SK-N-SH (cell line): Measurements from ENCODE around the gene TGM5. TPM values are rescaled to one million over a fixed set of nuclear protein-coding genes. Genes with fewer than 3 reads are reported as not detected.
"Not testable (repeated sequence)": the region's sequence is repeated elsewhere in the genome, so short reads cannot be mapped to it uniquely, and the experiment has no call there.

Experiments
- CTCF ChIA-PET: fragments of 300-600, 350-600 bp; formaldehyde crosslinking; extraction: SDS; loops from one replicate; lab custom pipeline; 2021; lab: Yijun Ruan, JAX
- POLR2A ChIA-PET: fragments of 350-600 bp; sonication (Branson Sonifier 250); formaldehyde crosslinking; extraction: SDS; loops from one replicate; lab custom pipeline; 2020; ENCODE audit warnings: antibody characterized with exemption, inconsistent platforms; lab: Yijun Ruan, JAX
- DNase-seq: peaks from one replicate; pipeline ENCODE4 v3.0.0; 2012
- H2AFZ ChIP-seq: fragments of 200-600 bp; sonication (generic); 2 replicates; pipeline ENCODE4 v1.8.1; 2016; ENCODE audit warnings: antibody characterized with exemption, mild to moderate bottlenecking, low read depth
- H3F3A ChIP-seq: fragments of 200-600 bp; sonication (generic); replicated peaks from 2 replicates; pipeline ENCODE3; 2016; ENCODE audit warnings: antibody characterized with exemption, mild to moderate bottlenecking; ENCODE audit not compliant: insufficient read depth
- H3K27ac ChIP-seq, 2 experiments: fragments of 200-500 bp in 1 of 2; fragments of 200-600 bp in 1 of 2; sonication (Bioruptor generic) in 1 of 2; sonication (generic), shearing (Covaris generic) in 1 of 2; 2 replicates each; pipeline versions ENCODE4 v1.5.1 to v1.6.1; 2014 to 2016; ENCODE audit warnings: low read depth in 2 of 2, inconsistent platforms in 1 of 2, low read length in 1 of 2, mild to moderate bottlenecking in 1 of 2, mixed read lengths in 1 of 2
- H3K27me3 ChIP-seq: fragments of 200-600 bp; sonication (generic), shearing (Covaris generic); 2 replicates; pipeline ENCODE4 v1.6.1; 2016; ENCODE audit warnings: mixed run types; ENCODE audit not compliant: insufficient read depth
- H3K36me3 ChIP-seq, 2 experiments: fragments of 200-500 bp in 1 of 2; fragments of 200-600 bp in 1 of 2; sonication (Bioruptor generic) in 1 of 2; sonication (generic) in 1 of 2; replicated peaks in 1 of 2; 2 replicates each; pipeline versions ENCODE3 to v1.5.1; 2014 to 2016; ENCODE audit warnings: low read length in 1 of 2, mild to moderate bottlenecking in 1 of 2; ENCODE audit not compliant: insufficient read depth in 2 of 2, control insufficient read depth in 1 of 2
- H3K4me1 ChIP-seq, 2 experiments: fragments of 200-500 bp in 1 of 2; fragments of 200-600 bp in 1 of 2; sonication (Bioruptor generic) in 1 of 2; sonication (generic), shearing (Covaris generic) in 1 of 2; 2 replicates each; pipeline versions ENCODE4 v1.5.1 to v1.6.1; 2014 to 2016; ENCODE audit warnings: low read depth in 1 of 2, low read length in 1 of 2, mixed run types in 1 of 2; ENCODE audit not compliant: insufficient read depth in 2 of 2, control insufficient read depth in 1 of 2
- H3K4me2 ChIP-seq: fragments of 200-600 bp; sonication (generic), shearing (Covaris generic); 2 replicates; pipeline ENCODE4 v1.6.1; 2017; ENCODE audit warnings: mixed run types
- H3K4me3 ChIP-seq, 2 experiments: fragments of 200-500 bp in 1 of 2; fragments of 200-600 bp in 1 of 2; sonication (Bioruptor generic) in 1 of 2; sonication (generic), shearing (Covaris generic) in 1 of 2; 2 replicates each; pipeline versions ENCODE4 v1.5.1 to v1.8.1; 2014 to 2016; ENCODE audit warnings: low read depth in 2 of 2, inconsistent platforms in 1 of 2, low read length in 1 of 2, mild to moderate bottlenecking in 1 of 2, mixed read lengths in 1 of 2, moderate library complexity in 1 of 2
- H3K79me2 ChIP-seq: fragments of 200-600 bp; sonication (generic); 2 replicates; pipeline ENCODE4 v1.8.1; 2017; ENCODE audit warnings: mild to moderate bottlenecking; ENCODE audit not compliant: insufficient read depth
- H3K9ac ChIP-seq: fragments of 200-600 bp; sonication (generic); 2 replicates; pipeline ENCODE4 v1.6.1; 2017; ENCODE audit warnings: mixed run types
- H3K9me2 ChIP-seq: fragments of 200-600 bp; sonication (generic); 2 replicates; pipeline ENCODE4 v1.6.1; 2017; ENCODE audit warnings: mixed run types
- H3K9me3 ChIP-seq: fragments of 200-600 bp; sonication (generic); 2 replicates; pipeline ENCODE4 v1.6.1; 2017; ENCODE audit warnings: mixed run types, mild to moderate bottlenecking, moderate library complexity
- H4K20me1 ChIP-seq: fragments of 200-600 bp; sonication (generic); 2 replicates; pipeline ENCODE4 v1.6.1; 2017; ENCODE audit warnings: mild to moderate bottlenecking, mixed run types; ENCODE audit not compliant: insufficient read depth
- CHD2 ChIP-seq: fragments of 150-350 bp; IDR thresholded peaks from 2 replicates; pipeline ENCODE4 v1.6.1; 2018; ENCODE audit warnings: low read length; ENCODE audit not compliant: partially characterized antibody
- ELF1 ChIP-seq: IDR thresholded peaks from 2 replicates; pipeline ENCODE4 v1.4.0; 2012
- FOXJ3 ChIP-seq: sonication (generic); formaldehyde crosslinking; IDR thresholded peaks from 2 replicates; pipeline ENCODE4 v1.5.1; 2020; ENCODE audit warnings: mild to moderate bottlenecking, missing genetic modification reagents
- FOXM1 ChIP-seq: IDR thresholded peaks from 2 replicates; pipeline ENCODE4 v1.4.0; 2012; ENCODE audit warnings: low read depth, mild to moderate bottlenecking
- GABPA ChIP-seq: IDR thresholded peaks from 2 replicates; pipeline ENCODE4 v1.4.0; 2012; ENCODE audit warnings: low read depth, mild to moderate bottlenecking
- GATA2 ChIP-seq: sonication (generic); formaldehyde crosslinking; IDR thresholded peaks from 2 replicates; pipeline ENCODE4 v1.5.0; 2020; ENCODE audit warnings: mild to moderate bottlenecking, missing genetic modification reagents
- IRF3 ChIP-seq: fragments of 150-350 bp; IDR thresholded peaks from 2 replicates; pipeline ENCODE4 v1.6.1; 2016; ENCODE audit warnings: mild to moderate bottlenecking, low read depth, low read length
- MAX ChIP-seq: IDR thresholded peaks from 2 replicates; pipeline ENCODE4 v1.4.0; 2012; ENCODE audit warnings: low read depth
- MEF2A ChIP-seq: IDR thresholded peaks from 2 replicates; pipeline ENCODE4 v1.4.0; 2012; ENCODE audit warnings: low read depth, borderline replicate concordance
- NRF1 ChIP-seq: IDR thresholded peaks from 2 replicates; pipeline ENCODE4 v1.6.1; 2012; ENCODE audit warnings: low read depth, mild to moderate bottlenecking, low read length
- PBX3 ChIP-seq: IDR thresholded peaks from 2 replicates; pipeline ENCODE4; 2012
- REST ChIP-seq: IDR thresholded peaks from 2 replicates; pipeline ENCODE4 v1.6.1; 2012; ENCODE audit warnings: mild to moderate bottlenecking, low read depth, low read length, moderate library complexity
- RFX5 ChIP-seq: IDR thresholded peaks from 2 replicates; pipeline ENCODE4 v1.6.1; 2012; ENCODE audit warnings: mild to moderate bottlenecking, improper control_type of control experiment, low read length
- TAF1 ChIP-seq: IDR thresholded peaks from 2 replicates; pipeline ENCODE4 v1.6.1; 2012; ENCODE audit warnings: low read depth, mild to moderate bottlenecking, low read length, moderate library complexity, borderline replicate concordance
- TCF12 ChIP-seq: IDR thresholded peaks from 2 replicates; pipeline ENCODE4 v1.4.0; 2012
- TEAD4 ChIP-seq: IDR thresholded peaks from 2 replicates; pipeline ENCODE4 v1.4.0; 2012; ENCODE audit warnings: mild to moderate bottlenecking, borderline replicate concordance; ENCODE audit not compliant: insufficient read depth
- ZBTB33 ChIP-seq: IDR thresholded peaks from 2 replicates; pipeline ENCODE4 v1.4.0; 2012; ENCODE audit warnings: low read depth, borderline replicate concordance
- WGBS: methylation state at CpG from one replicate; pipeline ENCODE4 v1.1.6; 2017; ENCODE audit warnings: low lambda C conversion rate; 5-methylcytosine and 5-hydroxymethylcytosine counted together
- polyA plus RNA-seq, 3 experiments: library from polyadenylated mRNA; depleted of rRNA; stranded (reverse); fragments of >200 nt; gene quantifications; 2 replicates each; pipeline ENCODE4 v1.2.3, GENCODE V29; 2012

The TGM5 gene
- polyA plus RNA-seq, 1 of the 3 experiments (the other 2 are of a cell fraction): not detected

GRCh38 chr15:43273243-43273642 lies 6.5 kb upstream of the TGM5 start (continued):
- TF ChIP-seq FOXJ3 (no peak), TEAD4 (no peak), GATA2 (CRISPR knock-in tag) (no peak), TCF12 (no peak), IRF3 (no peak), GABPA (no peak), MAX (no peak)

- H3K4me1 ChIP-seq, H3K79me2 ChIP-seq, H2AFZ ChIP-seq, H4K20me1 ChIP-seq, POLR2A ChIA-PET, H3K9me3 ChIP-seq, DNase-seq, H3K36me3 ChIP-seq, H3F3A ChIP-seq, H3K9me2 ChIP-seq, H3K4me2 ChIP-seq, H3K27ac ChIP-seq, H3K9ac ChIP-seq, H3K4me3 ChIP-seq: not testable (repeated sequence)
- H3K27me3 ChIP-seq: peaks cover 15% of the 10 kb centered on the region; the same call in 1 of the 2 replicates
- WGBS: 27% methylated on average over 1 of the region's 1 CpG
- CTCF ChIA-PET: interaction anchor here (2.3 kb wide), 1 partner anchor 13 kb away, joined by 14 read pairs; no protein-coding TSS in a partner anchor
These were observed 5.2 kb upstream of the TGM5 start for GRCh38 chr15:43271908-43272307.

DNA sequence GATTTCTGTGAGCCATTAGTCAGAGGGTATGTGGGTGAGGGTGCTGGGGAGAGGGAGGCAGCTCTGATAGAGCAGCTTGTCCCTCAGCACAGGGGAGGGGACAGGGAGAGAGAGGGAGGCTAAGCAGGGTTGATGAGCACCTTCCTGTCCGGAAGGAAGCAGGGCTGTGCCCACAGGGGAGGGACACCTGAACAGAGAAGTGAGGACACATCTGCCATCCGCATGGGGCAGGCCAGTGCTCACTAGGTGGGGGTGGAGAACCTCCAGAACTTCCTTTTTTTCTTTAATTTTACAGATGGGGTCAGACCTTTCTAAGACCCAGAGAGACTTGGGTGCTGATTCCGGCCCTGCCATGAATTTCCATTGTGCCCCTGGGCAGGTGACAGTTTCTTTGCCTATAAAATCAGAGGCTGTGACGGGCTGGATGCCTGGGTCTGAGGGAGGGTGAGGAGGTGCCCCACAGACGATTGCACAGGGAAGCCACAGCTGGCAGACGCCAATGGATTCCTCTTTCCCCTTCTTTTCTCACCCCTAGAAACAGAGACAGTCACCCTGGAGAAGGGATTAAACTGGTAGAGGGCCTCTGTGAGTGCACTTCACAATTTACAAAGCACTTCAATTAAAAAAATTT lies 4.1 kb upstream of the TGM5 start:
- DNase-seq: no peak
- H3K9me2 ChIP-seq: no peaks in the 10 kb centered on the region
- no peak overlapping the region for H3K4me2 ChIP-seq
- no peak overlapping the region for H3K27ac ChIP-seq
- no peaks in the 10 kb centered on the region for H3F3A ChIP-seq
- no peak overlapping the region for H3K4me3 ChIP-seq
- no peak overlapping the region for H3K9ac ChIP-seq
- POLR2A ChIA-PET: no interaction called here
- CTCF ChIA-PET: interaction anchor here (0.7 to 2.8 kb wide), 4 partner anchors 8 to 85 kb away, joined by 3 to 31 read pairs (median 8); no protein-coding TSS in a partner anchor
- no peaks in the 10 kb centered on the region for H4K20me1 ChIP-seq
- H3K27me3 ChIP-seq: peaks cover 24% of the 10 kb centered on the region; the same call in 1 of the 2 replicates
- H3K4me1 ChIP-seq: no peaks in the 10 kb centered on the region
- H3K79me2 ChIP-seq: no peaks in the 10 kb centered on the region
- H3K36me3 ChIP-seq: no peaks in the 10 kb centered on the region
- 49% methylated on average over 6 of the region's 6 CpGs for WGBS
- no peak overlapping the region for H2AFZ ChIP-seq
- H3K9me3 ChIP-seq: no peaks in the 10 kb centered on the region
- no peak for TF ChIP-seq RFX5
- no peak for TF ChIP-seq PBX3
- no peak for TF ChIP-seq TAF1
- no peak for TF ChIP-seq FOXM1
- no peak for TF ChIP-seq MEF2A
- TF ChIP-seq REST: no peak
- TF ChIP-seq ZBTB33: no peak
- TF ChIP-seq ELF1: no peak
- no peak for TF ChIP-seq NRF1
- TF ChIP-seq IRF3: no peak
- no peak for TF ChIP-seq CHD2
- no peak for TF ChIP-seq GABPA
